Activated CD4-positive, CD25-positive, alpha-beta regulatory T cell treated with anti-CD3 and anti-CD28 coated beads, Interleukin-2, amount 50 U/mL, for 24 hours (primary cell): ENCODE results near the gene TRIP4.
"Not testable (repeated sequence)": the region's sequence is repeated elsewhere in the genome, so short reads cannot be mapped to it uniquely, and the experiment has no call there.

Source experiments
- ATAC-seq, 2 donors: fragments of 150-1000 bp; cut with Tn5 transposase; one replicate each; pipeline ENCODE4 v1.10.0; 2021; ENCODE audit warnings: mild to moderate bottlenecking in 1 of 2, moderate library complexity in 1 of 2

The TRIP4 gene

DNA sequence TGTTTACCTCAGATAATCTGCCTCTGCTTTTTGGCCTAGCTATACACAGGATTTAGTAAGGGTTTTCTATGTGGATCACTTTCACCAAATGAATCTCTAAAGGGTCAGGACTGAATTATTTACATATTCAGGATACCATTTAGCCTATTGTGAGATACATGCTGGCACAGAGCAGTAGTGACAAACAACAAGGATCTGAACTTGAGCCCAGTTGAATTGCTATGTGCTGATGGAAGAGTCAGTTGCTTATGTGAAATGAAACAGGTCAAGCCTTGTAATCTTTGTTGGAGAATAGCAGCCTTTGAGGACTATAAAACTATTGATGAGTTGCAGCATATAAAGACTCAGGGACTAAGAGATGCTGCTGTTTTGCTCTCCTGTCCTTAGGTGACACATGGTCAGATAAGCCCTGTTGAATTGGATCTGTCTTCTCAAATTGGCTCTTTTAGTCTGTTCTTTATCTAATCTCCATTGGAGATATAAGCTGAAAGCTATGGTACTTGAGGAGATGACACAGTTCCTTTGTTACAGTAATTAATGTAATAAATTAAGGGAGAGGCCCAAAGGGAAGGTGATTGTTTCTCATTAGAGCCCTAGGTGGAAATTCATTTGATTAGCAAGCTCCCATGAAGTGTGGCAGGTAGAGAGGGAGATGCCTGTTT lies 103.1 kb downstream of the TRIP4 start:
- no peak for ATAC-seq

DNA sequence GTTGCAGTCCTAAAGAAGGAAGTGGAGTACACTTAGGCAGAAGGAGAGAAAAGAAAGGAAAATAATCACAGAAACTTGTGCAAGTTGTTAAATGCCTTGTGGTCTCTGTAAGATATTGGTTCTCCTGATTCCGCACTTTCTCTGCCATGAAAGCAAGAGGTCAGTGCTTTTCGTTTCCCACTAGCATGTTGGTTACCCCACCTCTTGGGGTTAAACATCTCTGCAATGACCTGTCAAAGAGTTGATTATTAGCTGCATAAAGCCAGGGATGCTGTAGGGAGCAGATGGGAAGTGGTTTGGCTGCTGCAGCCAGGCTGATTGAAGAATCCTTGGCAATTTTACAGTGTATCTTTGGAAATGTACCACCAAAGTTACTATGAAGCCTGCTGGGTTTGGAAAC lies 106.0 kb downstream of the TRIP4 start:
- no peak for ATAC-seq

DNA sequence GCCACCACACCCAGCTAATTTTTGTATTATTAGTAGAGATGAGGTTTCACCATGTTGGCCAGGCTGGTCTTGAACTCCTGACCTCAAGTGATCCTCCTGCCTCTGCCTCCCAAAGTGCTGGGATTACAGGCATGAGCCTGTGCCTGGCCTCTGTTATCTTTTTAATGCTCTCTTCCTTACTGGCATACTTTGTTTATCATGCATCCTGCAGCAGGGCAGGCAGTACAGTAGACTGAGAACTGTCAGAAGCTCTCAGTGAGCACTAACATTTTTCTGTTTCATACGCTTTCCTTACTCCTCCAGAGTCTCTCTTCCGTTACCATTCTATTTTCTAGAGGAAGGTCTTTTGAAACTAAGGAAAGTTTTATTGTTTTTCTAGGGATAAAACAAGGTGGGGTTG lies 108.3 kb downstream of the TRIP4 start:
- not testable (repeated sequence) for ATAC-seq

- no peak for ATAC-seq
Measured at GRCh38 chr15:64500695-64501395, 113.2 kb downstream of the TRIP4 start.

DNA sequence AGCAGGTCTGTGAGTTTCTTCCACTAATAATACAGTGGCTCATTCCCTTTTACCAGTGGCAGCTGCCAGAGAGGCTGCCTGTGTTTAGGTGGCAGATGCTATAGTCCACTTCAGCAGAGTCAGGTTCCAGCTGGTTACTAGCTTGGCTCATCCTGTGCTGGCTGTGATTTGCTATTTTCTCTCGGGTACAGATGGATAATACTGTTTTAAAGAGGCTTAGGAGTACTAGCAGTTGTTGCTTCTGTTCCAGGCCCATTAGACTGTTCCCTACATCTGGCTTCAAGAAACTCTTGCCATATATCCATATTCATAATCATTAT lies 113.7 kb downstream of the TRIP4 start:
- no peak for ATAC-seq

DNA sequence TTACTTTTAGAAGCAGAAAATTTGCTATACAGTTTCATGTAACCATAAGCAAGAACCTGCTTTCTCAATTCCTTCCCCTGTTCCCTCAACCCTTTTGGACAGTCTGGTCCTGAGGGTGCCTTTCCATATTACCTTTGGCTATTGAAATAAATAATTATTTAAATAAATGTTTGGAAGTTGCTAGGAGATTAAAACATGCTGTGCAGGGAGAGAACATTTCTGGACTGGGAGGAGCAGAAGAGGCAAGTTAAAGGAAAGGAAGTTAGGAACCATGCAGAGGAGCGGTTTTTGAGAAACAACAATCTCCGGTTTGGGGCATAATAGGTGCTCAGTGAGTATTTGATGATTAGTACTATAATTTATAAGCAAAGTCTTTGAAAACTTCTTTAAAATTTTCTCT lies 114.5 kb downstream of the TRIP4 start:
- no peak for ATAC-seq

GRCh38 chr15:64502551-64502950 lies 114.9 kb downstream of the TRIP4 start:
- ATAC-seq = no peak

DNA sequence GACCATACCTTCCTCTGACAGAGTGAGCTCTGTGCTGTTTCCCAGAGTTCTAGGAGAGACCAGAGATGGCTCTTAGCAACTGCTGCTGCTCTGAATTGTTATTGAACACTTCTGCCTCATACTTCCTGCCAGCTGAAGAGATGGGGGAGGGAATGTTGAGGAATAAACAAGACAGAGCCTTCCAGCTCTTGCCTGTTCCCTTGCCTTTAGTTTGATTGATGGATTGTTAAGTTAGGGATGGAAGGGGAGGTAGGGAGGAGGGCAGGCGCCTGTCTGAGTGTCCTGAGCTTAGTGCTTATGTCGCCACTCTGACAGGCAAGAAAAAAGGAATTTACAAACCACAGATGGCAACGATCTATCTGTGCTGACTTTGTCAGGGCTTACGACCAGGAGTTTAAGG lies 115.6 kb downstream of the TRIP4 start:
- no peak for ATAC-seq

- ATAC-seq = no peak
Measured at GRCh38 chr15:64503640-64504039, 116.0 kb downstream of the TRIP4 start.
